GM04503 (cell line): ENCODE data around the gene APOC4.
"Not testable (repeated sequence)": the region's sequence is repeated elsewhere in the genome, so short reads cannot be mapped to it uniquely, and the experiment has no call there.

Source experiments
- DNase-seq: peaks from one replicate; pipeline ENCODE4 v3.0.0-alpha.2; 2012; ENCODE audit warnings: low read depth

Gene APOC4

GRCh38 chr19:44914433-44915206, 27.4 kb upstream of the APOC4 start, which contains the start of gene APOC1:
APOC1 (plus strand) TSS chr19:44914608; CDS start chr19:44914892, 284 bp downstream.
- not testable (repeated sequence) for DNase-seq

GRCh38 chr19:44924243-44924725, 17.8 kb upstream of the APOC4 start:
- no peak for DNase-seq

DNA sequence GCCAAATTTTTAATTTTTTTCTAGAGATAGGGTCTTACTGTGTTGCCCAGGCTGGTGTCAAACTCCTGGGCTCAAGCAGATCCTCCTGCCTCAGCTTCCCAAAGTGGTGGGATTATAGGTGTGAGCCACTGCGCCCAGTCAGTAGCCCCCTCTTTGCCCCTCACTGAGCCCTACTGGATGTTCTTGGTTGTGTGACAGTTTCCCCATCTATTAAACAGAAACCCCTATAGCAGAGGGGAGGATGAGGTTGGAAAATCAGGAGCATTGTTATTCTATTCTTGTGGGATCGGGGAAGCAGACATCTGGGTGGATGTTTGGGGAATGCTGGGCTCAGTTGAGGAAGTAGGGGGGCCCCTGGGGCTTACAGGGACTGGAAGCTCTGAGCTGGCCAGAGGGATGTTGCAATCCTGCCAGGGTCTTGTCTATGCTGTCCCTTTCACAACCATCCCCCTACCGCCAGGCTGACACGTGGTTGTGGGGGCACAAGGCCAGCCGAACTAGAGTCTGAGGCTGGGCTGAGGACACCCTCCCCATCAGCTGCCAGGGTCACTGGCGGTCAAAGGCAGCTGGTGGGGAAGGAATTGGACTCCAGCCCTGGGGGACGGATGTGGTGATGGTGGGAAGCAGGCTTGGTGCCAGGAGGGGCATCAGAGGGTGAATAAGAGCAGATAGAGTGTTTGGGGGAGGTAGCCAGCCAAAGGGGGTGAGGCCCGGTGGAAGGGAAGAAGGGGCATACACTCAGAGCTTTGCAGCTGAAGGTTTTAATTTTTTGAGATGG, 16.7 kb upstream of the APOC4 start:
- no peak for DNase-seq

DNA sequence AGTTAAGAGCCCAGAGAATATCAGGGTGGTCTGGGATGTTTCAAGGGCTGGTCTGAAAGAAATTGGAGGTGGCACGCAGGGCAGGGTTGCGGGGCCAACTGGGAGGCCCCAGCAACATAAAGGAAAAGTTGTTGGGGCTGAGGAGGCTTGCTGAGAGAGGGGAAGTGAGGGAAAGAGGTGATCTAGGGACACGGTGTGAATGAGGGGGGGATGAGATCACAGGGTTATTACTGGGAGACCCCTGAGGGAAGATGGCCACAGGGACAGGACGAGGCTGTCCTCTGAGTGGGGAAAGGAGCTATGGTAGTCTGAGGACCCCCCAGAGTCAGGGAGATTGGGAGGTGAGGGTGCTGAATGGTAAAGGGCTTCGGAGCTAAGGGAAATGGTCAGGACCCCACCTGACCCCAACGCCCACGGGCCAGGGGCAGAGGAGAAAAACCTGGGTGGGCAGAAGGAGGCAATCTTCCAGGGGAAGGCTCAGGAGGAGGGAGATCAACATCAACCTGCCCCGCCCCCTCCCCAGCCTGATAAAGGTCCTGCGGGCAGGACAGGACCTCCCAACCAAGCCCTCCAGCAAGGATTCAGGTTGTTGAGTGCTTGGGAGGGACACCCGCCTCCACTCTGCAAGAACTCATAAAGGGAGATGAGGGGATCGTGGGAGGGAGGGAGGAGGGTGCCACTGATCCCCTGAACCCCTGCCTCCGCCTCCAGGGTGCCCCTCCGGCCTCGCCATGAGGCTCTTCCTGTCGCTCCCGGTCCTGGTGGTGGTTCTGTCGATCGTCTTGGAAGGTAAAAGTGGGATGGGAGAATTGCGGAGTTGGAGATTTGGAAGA, 15.6 kb upstream of the APOC4 start:
- DNase-seq, result not testable (repeated sequence)

DNA sequence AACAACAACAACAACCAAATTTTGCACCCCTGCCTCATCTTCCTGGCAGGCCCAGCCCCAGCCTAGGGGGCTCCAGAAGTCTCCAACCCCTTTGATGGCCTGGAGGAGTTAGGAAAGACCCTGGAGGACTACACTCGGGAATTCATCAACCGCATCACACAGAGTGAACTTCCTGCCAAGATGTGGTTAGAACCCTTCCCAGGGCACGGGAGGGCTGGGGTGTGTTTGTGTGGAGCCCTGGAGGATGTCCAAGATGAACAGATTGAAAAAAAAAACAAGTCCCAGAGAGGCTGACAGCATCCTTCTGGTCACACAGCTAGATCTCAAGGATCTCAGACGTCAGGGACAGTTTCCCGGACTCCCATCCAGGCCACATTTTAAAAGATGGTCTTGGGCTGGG, 14.3 kb upstream of the APOC4 start:
- DNase-seq, result no peak

DNA sequence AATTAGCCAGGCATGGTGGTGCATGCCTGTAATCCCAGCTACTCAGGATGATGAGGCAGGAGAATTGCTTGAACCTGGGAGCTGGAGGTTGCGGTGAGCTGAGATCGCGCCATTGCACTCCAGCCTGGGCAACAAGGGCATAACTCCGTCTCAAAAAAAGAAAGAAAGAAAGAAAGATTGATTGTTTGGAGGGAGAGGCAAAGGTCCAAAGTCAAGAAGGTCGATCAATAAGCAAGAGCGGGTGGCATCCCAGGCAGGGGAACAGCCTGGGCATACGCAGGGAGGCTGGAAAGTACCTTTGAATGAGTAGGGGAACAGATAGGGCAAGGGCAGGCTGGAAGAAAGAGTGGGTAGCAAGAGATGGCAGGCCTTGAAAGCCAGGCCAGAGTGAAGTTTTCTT, 11.9 kb upstream of the APOC4 start:
- DNase-seq, result no peak

DNA sequence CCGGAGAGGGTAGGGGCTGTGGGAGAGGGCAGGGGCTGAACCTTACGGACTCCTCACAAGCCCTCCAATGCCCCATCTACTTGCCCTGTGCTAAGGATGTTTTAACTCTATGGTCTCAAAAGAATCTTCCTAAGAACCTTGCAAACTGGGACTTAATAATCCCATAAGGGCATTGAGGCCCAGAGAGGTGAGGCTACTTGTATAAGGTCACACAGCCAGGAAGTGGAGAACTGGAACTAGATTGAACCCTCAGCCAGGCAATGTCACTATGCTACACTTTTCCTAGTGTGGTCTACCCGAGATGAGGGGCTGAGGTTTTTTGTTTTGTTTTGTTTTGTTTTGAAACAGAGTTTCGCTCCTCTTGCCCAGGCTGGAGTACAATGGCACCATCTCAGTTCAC, 10.5 kb upstream of the APOC4 start:
- no peak for DNase-seq

DNA sequence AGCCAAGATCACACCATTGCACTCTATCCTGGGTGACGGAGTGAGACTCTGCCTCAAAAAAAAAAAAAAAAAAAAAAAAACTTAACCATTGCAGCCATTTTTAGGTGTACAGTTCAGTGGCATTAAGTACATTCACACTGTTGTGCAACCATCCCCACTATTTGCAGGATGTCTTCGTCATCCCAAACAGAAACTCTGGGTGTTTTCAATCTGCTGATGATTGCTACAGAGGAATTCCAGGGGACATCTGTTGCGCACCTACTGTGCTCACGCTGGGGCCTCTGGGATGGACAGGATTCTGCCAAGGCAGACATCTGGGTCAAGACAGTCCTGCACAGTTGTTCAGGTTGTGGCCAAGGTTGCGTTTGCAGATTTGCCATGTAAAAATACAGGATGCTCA, 2.4 kb upstream of the APOC4 start:
- DNase-seq, result no peak

- no peak for DNase-seq
Measured at GRCh38 chr19:44943801-44944249, 1.8 kb downstream of the APOC4 start.

GRCh38 chr19:44947041-44947581, 5.1 kb downstream of the APOC4 start:
- no peak for DNase-seq

- DNase-seq, result no peak
Measured at GRCh38 chr19:44948237-44948636, 6.2 kb downstream of the APOC4 start.

DNA sequence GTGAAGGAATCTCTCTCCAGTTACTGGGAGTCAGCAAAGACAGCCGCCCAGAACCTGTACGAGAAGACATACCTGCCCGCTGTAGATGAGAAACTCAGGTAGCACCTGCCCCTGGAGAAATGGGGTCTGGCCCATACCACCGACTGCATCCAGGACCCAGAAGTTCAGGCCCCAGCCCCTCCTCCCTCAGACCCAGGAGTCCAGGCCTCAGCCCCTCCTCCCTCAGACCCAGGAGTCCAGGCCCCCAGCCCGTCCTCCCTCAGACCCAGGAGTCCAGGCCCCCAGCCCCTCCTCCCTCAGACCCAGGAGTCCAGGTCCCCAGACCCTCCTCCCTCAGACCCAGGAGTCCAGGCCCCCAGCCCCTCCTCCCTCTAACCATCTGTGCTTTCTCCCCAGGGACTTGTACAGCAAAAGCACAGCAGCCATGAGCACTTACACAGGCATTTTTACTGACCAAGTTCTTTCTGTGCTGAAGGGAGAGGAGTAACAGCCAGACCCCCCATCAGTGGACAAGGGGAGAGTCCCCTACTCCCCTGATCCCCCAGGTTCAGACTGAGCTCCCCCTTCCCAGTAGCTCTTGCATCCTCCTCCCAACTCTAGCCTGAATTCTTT, 6.8 kb downstream of the APOC4 start:
- no peak for DNase-seq

- no peak for DNase-seq
Measured at GRCh38 chr19:44949550-44949949, 7.5 kb downstream of the APOC4 start.

GRCh38 chr19:44951179-44952159, 9.4 kb downstream of the APOC4 start:
- no peak for DNase-seq

GRCh38 chr19:44954278-44954648, 12.2 kb downstream of the APOC4 start:
- DNase-seq, result no peak

DNA sequence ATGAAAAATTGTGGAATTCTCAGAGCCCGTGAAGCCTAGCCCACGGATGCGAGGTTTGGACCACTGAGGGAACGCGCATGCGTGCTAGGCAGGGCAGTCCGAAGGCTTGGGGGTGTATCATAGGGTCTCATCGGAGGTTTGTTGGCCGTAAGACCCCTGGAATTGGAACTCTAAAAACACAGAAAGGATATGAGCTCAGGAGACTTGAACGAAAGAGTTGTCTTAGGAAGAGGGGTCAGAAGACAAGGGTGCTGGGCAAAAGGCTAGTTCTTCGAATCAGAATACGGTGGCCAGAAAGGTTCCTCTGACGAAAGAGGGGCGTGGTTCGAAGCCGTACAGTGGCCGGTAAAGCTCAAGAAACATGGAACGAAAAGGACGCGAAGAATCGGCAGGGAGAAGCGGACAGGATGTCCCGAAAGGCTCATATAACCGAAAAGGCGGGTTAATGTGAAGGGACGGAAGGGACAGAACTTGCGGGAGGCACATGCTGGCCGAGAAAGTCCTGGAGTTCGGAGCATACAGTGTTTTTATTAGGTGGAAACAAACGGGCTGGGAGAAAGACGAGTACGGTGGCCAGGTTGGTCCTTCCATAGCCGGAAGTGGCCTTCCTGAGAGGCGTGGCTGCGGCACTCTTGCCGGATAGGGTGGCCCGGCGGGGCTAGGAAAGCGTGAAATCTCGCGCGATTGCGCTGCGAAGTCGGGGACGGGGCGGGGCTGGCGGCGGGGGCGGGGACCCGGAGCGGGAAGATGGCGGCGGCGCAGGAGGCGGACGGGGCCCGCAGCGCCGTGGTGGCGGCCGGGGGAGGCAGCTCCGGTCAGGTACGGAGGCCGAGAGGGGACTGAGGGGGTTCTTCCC, 12.8 kb downstream of the APOC4 start, which contains the start of gene CLPTM1:
TSS of gene CLPTM1 (plus strand) at position 732 of the 856 bp plus-strand sequence. CDS start at position 748, 16 bp downstream.
- peak; percentile 86 for DNase-seq

- DNase-seq, result no peak
Measured at GRCh38 chr19:44955505-44956439, 13.7 kb downstream of the APOC4 start.

DNA sequence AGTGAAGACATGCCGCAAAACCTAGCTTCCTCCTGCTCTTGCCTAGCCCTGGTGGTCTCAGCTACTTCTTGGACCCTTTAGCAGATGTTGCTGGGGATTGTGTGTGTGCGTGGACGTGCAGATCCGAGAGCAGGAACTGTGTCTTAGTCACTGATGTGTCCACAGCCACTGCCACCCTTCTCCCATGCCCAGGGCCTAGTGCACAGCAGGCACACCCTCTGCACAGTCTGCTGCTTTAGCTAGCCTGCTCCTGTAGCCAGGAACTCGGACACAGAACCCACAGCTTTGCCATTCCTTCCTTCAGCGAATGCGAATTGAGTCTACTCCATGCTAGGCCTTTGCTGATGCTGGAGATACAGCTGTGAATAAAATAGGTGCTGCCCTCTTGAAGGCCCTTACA, 15.5 kb downstream of the APOC4 start:
- DNase-seq, result no peak
